PFSK-1 (cell line): ENCODE measurements around the gene PRR4.

Source experiments
- POLR2AphosphoS5 ChIP-seq: IDR thresholded peaks from 2 replicates; pipeline ENCODE4 v1.6.1; 2012; ENCODE audit warnings: low read depth, mild to moderate bottlenecking, control low read depth, low read length, moderate library complexity
- TAF1 ChIP-seq: IDR thresholded peaks from 2 replicates; pipeline ENCODE4 v1.6.1; 2012; ENCODE audit warnings: low read length, control low read depth, borderline replicate concordance; ENCODE audit not compliant: insufficient read depth

DNA sequence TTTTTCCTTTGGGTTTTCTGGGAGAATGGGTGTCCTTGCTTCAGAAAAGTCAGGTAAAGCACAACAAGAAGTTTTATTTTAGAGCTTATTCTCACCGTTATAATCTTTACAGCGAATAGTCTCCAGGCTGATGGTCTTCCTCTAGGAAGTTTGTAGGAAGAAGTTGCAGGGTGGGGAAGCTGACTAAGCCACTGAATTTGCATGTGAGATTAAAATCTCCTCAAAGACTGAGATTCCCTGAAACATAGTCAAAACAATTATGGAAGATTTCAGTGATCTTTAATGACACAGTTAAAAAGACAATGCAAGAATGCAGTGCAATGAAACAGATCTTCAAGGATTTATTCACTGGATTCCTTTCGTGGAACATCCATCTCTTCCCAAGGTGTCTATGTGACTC lies 24.3 kb downstream of the PRR4 start:
- no peak for TF ChIP-seq POLR2AphosphoS5
- no peak for TF ChIP-seq TAF1
